HG02678 (cell line): Measurements from ENCODE around the gene PLEKHG4B.
"Not testable (repeated sequence)": the region's sequence is repeated elsewhere in the genome, so short reads cannot be mapped to it uniquely, and the experiment has no call there.

Source experiments
- ATAC-seq: cut with Tn5 transposase; IDR thresholded peaks from one replicate; pipeline ENCODE4 v1.9.1; 2021; ENCODE audit warnings: mild to moderate bottlenecking, moderate library complexity; ENCODE audit not compliant: unreplicated experiment

The PLEKHG4B gene, protein sequence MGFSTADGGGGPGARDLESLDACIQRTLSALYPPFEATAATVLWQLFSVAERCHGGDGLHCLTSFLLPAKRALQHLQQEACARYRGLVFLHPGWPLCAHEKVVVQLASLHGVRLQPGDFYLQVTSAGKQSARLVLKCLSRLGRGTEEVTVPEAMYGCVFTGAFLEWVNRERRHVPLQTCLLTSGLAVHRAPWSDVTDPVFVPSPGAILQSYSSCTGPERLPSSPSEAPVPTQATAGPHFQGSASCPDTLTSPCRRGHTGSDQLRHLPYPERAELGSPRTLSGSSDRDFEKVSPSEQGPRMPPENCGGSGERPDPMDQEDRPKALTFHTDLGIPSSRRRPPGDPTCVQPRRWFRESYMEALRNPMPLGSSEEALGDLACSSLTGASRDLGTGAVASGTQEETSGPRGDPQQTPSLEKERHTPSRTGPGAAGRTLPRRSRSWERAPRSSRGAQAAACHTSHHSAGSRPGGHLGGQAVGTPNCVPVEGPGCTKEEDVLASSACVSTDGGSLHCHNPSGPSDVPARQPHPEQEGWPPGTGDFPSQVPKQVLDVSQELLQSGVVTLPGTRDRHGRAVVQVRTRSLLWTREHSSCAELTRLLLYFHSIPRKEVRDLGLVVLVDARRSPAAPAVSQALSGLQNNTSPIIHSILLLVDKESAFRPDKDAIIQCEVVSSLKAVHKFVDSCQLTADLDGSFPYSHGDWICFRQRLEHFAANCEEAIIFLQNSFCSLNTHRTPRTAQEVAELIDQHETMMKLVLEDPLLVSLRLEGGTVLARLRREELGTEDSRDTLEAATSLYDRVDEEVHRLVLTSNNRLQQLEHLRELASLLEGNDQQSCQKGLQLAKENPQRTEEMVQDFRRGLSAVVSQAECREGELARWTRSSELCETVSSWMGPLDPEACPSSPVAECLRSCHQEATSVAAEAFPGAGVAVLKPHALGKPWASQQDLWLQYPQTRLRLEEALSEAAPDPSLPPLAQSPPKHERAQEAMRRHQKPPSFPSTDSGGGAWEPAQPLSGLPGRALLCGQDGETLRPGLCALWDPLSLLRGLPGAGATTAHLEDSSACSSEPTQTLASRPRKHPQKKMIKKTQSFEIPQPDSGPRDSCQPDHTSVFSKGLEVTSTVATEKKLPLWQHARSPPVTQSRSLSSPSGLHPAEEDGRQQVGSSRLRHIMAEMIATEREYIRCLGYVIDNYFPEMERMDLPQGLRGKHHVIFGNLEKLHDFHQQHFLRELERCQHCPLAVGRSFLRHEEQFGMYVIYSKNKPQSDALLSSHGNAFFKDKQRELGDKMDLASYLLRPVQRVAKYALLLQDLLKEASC (N-terminal part only)

DNA sequence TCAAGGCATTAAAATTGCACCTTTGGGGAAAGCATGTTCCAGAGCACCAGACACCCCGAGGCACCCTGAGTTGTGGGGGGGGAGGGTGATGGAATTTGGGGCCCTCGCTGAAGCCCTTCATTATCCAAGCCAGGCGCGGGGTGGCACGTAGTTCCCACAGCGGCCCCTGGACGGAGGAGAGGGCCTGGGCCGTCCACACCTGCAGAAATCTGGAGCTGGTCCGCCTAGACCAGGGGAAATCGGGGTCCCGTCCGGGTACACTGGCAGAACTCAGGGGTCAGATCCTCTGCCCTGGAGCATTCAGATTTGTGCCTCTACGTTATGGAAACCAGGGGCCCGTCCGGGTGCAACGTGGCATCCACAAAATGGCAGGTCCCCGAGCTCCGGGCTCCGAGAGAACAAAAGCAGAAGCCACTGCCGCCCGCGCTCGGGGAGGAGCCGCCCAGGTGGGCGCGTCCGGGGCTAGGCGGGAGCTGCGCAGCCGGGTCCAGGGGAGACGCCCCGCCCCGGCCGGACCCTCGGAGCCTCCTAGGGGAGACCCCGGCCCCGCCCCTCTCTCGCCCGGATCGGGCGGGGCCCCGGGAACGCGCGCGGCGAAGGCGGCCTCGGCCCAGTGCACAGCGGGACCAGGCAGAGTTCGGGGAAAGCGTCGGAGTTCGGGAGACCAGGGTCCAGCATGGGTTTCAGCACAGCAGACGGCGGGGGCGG is at the start of gene PLEKHG4B:
PLEKHG4B (plus strand) TSS at position 613 of the 708 bp plus-strand sequence; CDS start at position 677, 64 bp downstream.
- no peak for ATAC-seq

DNA sequence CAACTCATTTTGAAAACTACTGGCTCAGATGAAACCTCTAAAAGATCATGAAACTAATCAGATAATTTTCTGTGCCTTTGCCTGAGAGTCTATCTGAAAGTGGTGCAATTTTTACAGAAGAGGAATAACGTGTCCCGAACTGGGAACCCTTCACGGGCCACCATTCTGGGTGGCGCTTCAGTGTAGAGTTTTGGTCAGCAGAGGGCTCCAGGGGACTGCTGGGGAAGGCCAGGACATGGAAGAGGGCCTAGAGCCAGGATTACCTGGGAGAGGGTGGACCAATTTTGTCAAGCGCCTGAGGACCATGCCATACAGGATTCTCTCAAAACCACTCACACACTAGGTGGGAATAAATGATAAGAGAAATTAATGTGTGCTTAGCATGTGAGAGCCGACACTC is 49.7 kb upstream of the PLEKHG4B start:
- ATAC-seq = no peak

DNA sequence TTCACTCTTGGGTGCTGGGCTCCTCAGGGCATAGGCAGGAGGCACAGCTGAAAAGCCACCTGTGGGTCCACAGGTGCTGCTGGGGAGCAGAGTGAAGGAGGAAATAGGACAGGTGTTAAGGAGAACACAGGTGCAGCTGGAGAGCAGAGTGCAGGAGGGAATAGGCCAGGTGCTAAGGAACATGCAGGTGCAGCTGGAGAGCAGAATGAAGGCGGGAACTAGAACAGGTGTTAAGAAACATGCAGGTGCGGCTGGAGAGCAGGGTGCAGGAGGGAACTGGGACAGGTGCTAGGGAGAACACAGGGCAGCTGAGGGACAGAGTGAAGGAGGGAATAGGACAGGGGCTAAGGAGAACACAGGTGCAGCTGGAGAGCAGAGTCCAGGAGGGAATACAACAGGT is 43.8 kb upstream of the PLEKHG4B start:
- ATAC-seq = no peak

DNA sequence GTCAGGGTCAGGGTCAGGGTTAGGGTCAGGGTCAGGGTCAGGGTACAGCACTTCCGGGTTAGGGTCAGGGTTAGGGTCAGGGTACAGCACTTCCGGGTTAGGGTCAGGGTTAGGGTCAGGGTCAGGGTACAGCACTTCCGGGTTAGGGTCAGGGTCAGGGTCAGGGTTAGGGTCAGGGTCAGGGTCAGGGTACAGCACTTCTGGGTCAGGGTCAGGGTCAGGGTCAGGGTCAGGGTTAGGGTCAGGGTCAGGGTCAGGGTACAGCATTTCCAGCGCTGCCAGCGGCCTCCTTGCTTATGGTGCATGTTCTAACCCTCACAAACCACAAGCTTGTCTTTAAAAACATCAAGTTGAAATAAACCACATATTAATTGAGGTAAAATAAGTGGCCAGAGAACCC is 42.4 kb upstream of the PLEKHG4B start:
- ATAC-seq = not testable (repeated sequence)

DNA sequence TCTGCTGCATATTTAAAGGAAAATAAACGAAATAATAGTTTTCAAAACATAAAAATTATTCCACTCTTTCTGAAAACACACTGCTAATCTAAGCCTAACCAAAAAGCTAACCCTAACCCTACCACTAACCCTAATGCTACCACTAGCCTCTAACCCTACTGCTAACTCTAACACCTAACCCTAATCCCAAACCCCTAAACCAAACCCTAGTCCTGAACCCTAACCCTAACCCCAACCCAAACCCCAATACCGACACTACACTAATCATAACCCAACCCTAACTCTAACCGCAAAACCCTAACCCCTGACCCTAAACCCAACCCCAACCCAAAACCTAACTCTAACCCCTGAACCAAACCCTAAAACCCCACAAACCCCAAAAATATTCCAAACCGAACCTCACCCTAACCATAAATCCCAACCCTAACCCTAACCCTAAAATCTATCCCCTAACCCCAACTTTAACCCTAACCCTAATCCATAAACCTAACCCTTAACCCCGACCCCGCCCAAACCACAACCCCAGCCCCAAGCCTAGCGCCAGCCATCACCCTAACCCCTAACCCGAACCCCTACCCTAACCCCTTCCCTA is 41.9 kb upstream of the PLEKHG4B start:
- no peak for ATAC-seq

DNA sequence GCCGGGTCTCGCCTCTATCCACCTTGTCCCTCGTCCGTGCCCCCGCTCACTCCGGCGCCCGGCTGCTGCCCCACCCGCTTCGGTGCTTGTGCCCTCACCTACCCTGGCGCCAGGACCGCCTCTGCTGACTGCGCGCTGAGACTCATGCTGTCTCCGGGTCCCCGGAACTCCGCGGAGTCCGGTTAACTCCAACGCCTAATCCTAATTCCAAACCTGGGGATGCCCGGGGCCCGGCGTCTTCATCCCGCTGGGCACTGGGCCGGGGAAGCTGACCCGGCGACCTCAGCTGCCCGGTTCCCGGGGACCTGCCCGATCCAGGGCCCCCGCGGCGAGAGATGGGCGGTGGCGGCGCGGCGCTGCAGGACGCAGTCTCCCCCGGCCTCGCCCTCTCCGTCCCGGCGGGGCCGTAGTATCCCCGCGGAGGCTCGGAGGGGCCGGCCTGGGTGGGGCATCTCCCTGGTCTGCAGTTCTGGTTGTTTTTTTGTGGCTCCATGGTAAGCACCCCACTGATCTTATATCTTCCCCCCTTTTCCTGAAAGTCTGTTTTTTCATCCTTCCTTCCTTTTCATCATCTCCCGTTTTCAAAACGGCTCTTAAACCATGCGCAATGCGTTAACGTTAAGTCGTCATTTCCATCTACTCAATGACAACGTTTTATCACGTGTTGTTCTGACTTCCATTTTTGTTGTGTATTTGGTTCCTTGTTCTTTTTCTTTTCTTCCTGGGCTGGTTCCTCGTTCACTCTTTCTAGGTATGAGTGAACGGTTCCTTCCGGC is 41.1 kb upstream of the PLEKHG4B start:
- ATAC-seq = no peak

DNA sequence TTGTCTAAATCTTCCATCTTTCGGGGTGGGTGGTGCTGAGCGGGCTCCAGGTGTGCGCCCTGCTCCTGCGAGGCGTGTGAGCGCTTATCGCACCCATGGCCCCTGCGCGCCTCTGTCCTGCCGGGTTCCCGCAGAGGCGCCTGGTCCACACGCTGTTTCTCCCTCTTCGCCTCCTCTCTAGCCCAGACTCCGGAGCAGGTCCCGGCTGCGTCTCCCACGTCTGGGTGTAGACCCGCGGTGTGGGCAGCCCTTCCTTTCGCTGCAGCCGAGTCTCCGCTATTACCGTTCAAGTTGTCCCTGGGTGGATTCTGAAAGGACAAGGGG is 40.5 kb upstream of the PLEKHG4B start:
- no peak for ATAC-seq

DNA sequence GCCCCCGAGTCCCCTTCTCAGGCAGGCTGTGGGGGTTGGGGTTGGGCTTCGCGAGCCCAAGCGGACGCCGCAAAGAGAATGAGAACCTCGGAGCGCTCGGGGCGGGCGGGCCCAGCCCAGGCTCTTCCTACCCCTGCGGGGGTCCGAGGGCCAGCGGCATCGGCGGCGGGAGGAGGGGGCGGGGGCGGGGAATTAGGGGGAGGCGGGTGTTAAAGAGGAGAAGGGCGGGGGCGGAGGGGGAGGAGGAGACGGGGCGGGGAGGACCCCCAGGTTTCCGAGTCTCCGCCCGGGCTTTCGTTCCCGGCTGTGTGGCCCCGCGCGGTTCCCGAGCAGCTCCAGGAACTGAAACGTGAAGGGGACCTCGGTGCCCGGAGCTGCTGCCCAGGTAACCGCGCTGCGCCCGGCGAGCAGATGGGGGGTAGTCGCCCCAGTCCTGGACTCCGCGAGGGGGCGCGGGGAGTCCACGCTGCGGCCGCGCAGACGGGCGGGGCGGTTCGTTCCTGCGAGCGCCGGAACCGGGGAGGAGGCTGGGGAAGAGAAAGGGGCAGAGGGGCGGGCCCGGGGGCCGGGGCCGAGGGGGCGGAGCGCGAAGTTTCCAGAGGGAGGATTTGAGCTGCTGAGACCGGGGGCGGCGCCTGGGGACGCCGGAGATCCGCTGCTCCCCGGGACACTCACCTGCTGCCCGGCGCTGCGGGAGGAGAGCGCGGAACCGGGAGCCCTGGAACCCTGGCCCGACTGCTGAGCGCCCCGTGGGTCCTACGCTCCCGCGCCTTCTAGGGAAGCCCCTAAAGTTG is 38.4 kb upstream of the PLEKHG4B start:
- ATAC-seq = no peak

DNA sequence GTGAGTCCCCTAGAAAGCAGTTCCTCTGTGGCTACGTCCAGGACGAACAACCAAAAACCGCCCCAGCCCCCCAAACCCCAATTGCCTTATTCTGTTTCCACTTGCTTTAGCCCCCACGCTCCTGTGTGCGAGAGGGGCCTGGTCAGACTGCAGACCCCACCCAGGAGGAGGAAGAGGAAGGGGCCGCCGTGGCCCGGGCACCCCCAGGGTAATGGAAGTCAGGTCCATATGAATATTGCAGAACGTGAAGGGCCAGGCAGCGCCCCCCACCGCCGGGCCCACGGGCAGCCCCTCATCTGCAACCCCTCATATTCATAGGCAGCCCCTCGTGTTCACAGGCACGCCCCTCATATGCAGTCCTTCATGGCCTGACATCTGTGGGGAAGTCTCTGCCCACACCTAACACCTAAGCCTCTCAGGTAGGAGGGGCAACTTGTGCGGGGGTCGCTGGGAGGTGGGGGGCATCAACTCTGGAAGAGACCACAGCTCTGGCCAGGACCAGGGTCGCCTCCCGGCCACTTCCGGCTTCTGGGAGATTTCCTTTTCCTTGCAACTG is 37.7 kb upstream of the PLEKHG4B start:
- ATAC-seq = no peak

DNA sequence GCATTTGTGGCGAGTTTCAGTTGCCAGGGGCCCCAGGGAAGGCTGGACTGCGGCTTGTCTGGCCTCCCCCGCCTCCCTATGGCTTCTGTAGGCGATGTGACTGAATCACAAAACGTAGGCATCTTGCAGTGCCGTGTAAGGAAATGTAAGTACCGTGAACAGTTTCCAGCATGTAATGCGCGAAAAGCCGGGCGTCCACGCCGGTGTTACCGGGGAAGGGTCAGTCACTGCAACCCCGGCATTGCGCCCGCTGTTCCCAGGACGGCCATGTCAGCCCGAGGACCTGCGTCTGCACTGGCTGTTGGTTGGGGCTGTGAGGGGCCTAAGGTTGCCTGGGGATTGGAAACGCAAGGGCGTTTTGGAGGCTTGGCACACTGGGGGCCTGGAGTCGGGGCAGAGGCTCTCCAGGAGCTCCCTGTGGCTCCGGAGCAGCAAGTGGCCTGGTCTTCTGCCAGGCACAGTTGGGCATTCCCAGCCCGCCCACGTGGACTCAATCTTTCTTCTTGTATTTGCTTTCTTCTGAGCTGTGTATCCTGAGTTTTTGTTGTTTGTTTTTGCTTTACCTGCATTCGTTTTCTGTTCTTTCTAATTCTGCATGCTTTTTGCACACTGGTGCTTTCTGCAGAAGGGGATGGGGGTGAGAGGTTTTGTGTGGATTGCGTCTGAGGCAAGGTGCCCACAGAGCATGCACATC is 36.9 kb upstream of the PLEKHG4B start:
- ATAC-seq = no peak

DNA sequence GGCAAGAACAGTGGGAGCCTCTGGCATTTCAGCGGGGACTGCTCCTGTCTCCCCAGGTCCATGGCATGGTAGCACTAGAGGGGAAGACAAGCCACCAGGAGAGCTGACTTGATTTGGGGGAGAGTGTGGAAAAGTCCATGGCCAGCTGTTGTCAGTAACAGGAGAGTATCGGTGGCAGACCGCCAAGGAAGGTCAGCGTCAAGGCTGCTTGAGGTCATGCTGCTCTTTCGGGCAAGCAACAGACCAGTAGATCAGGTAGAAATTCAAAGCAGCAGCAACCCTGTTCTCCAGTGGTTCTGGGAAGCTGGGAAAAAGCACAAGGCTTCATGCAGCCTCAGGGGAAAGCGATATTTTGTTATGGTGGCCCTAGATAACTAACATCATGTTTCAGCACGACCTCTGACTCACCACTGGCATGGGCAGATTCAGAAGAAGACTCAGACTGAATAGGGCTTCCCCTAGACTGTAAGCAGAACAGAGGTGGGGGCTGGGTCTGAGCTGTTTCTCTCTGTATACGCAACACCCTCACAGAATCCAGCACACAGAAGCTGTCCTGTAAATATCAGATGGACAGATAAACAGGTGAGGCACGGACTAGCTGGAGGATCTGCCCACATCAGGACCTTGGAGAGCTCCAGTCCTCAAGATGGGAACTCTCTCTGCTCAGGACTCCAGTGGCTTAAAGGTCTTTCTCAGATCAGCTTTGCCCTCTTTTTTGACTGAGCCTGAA is 35.2 kb upstream of the PLEKHG4B start:
- ATAC-seq = no peak

DNA sequence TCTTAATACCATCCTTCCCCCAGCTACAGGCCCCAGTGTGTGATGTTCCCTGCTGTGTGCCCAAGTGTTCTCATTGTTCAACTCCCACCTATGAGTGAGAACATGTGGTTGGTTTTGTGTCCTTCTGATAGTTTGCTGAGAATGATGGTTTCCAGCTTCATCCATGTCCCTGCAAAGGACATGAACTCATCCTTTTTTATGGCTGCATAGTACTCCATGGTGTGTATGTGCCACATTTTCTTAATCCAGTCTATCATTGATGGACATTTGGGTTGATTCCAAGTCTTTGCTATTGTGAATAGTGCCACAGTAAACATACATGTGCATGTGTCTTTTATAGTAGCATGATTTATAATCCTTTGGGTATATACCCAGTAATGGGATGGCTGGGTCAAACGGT is 31.7 kb upstream of the PLEKHG4B start:
- not testable (repeated sequence) for ATAC-seq

DNA sequence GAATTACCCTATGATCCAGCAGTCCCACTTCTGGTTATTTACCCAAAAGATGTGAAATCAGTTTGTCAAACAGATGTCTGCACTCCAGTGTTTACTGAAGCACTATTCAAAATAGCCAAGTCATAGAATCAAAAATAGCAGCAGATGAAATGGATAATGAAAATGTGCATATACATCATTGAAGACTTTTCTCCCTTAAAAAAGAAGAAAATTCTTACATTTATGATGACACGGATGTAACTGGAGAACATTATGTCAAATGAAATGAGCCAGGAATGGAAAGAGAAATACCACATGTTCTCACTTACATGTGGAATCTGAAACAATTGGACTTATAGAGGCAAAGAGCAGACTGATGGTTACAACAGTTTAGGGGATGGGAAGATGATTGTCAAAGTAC is 21.5 kb upstream of the PLEKHG4B start:
- ATAC-seq = no peak

DNA sequence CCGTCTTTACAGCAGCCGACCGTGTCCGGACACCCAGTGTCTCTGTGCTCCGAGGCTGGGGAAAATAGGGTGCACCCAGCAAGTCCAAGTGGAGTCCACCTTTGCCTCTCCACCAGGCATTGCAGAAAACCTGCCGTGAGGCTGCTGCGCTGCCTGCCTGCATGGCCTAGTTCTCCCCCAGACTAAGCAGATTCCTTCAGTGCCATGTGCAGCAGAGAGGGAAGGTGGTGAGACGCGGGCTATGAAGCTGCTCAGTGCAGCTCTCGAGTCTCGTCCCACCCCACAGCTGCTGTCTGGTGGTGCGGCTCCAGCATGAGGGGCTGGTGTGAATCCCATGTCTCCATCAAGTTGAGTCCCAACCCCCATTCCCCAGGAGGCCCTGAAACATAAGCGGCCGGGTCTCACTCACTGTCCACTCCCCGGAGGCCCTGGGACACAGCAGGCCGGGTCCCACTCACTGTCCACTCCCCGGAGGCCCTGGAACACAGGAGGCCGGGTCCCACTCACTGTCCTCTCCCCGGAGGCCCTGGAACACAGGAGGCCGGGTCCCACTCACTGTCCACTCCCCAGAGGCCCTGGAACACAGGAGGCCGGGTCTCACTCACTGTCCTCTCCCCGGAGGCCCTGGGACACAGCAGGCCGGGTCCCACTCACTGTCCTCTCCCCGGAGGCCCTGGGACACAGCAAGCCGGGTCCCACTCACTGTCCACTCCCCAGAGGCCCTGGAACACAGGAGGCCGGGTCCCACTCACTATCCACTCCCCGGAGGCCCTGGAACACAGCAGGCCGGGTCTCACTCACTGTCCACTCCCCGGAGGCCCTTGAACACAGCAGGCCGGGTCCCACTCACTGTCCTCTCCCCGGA is 19.4 kb upstream of the PLEKHG4B start:
- not testable (repeated sequence) for ATAC-seq

DNA sequence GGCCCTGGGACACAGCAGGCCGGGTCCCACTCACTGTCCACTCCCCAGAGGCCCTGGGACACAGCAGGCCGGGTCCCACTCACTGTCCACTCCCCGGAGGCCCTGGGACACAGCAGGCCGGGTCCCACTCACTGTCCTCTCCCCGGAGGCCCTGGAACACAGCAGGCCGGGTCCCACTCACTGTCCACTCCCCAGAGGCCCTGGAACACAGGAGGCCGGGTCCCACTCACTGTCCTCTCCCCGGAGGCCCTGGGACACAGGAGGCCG is 18.9 kb upstream of the PLEKHG4B start:
- not testable (repeated sequence) for ATAC-seq

DNA sequence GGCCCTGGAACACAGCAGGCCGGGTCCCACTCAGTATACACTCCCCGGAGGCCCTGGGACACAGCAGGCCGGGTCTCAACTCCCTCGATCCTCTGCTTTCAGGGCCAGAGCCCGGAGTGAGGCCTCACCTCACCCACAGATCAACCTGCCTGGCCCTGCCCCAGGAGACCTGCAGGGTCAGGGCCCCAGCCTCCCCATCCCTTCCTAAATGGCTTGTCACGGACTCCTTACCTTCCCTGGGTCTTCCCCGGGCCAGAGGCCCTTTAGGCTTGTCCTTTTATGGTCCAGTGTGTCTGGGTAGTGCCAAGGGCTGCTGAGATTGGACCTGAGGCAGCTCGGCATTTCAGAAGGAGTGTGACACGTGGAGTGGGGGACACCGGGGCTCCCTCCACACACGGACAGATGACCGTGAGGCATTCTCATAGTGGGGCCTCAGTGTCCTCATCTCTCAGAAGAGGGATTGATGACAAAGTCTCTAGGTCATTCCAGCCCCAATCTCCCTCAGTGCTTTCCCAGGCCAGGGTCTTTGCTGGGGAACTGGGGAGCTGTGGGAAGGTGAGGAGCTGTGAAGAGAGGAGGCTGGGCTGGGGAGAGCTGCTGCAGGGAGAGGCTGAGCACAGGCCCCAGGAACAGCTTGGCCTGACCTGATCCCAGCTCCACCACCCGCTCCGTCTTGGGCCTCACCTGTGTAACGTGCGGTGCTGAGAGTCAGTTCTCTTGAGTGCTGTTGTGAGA is 18.0 kb upstream of the PLEKHG4B start:
- no peak for ATAC-seq
